Non-pigmented ciliary epithelial cell (primary cell): ENCODE measurements around the gene CSTF2T.

Experiments used
- DNase-seq: peaks from one replicate; pipeline ENCODE4 v3.0.0-alpha.2; 2010; ENCODE audit warnings: low read depth

Gene CSTF2T

GRCh38 chr10:51649064-51649463, 50.3 kb downstream of the CSTF2T start:
- DNase-seq: no peak
